Right lobe of liver (tissue), 6 donors: Measurements from ENCODE around the gene CDKN2B. TPM values are rescaled to one million over a fixed set of nuclear protein-coding genes. Genes with fewer than 3 reads are reported as not detected.
"Not testable (repeated sequence)": the region's sequence is repeated elsewhere in the genome, so short reads cannot be mapped to it uniquely, and the experiment has no call there.

Source experiments
- ATAC-seq, 4 donors: fragments of 200-7000 bp; cut with Tn5 transposase; one replicate each; pipeline ENCODE4 v1.9.1; 2020; ENCODE audit warnings: mild to moderate bottlenecking in 4 of 4, moderate library complexity in 4 of 4
- DNase-seq, 3 donors: peaks; one replicate each; pipeline ENCODE4 v3.0.0-alpha.2; 2020
- H3K27ac ChIP-seq, 3 donors: fragments of 200-600 bp; one replicate each; pipeline ENCODE4 v1.8.0; 2022
- H3K27me3 ChIP-seq, 2 donors: fragments of 200-600 bp; one replicate each; pipeline ENCODE4 v1.8.0; 2022
- H3K36me3 ChIP-seq, 4 donors: fragments of 200-600 bp; sonication (generic) in 1 of 4; one replicate each; pipeline versions ENCODE4 v1.5.1 to v1.8.0; 2017 to 2022; ENCODE audit warnings: control low read depth in 1 of 4
- H3K4me1 ChIP-seq, 4 donors: fragments of 200-600 bp; sonication (generic) in 1 of 4; one replicate each; pipeline versions ENCODE4 v1.5.1 to v1.8.0; 2017 to 2022; ENCODE audit warnings: control low read depth in 1 of 4
- H3K4me3 ChIP-seq, 3 donors: fragments of 200-600 bp; one replicate each; pipeline ENCODE4 v1.8.0; 2022
- H3K9me3 ChIP-seq, 4 donors: fragments of 200-600 bp; sonication (generic) in 1 of 4; one replicate each; pipeline versions ENCODE4 v1.5.1 to v1.8.0; 2017 to 2022; ENCODE audit warnings: control low read depth in 1 of 4
- POLR2A ChIP-seq: fragments of 450-650 bp; IDR thresholded peaks from one replicate; pipeline ENCODE4 v1.6.1; 2017; ENCODE audit warnings: antibody characterized with exemption, mild to moderate bottlenecking
- WGBS: methylation state at CpG from one replicate; pipeline ENCODE4 v1.1.6; 2018; ENCODE audit warnings: low coverage, low lambda C conversion rate; ENCODE audit not compliant: insufficient coverage; ENCODE audit errors: missing lambda C conversion rate; 5-methylcytosine and 5-hydroxymethylcytosine counted together
- intact Hi-C, 2 donors: fragments of 100-400 bp; cut with DNase I; formaldehyde crosslinking; loops; one replicate each; pipeline versions ENCODE4 v1.11.2 to v1.14.1; 2022
- long read RNA-seq: library from polyadenylated mRNA; unstranded; transcript quantifications from one replicate; pipeline ENCODE4 v2.0.0, GENCODE V29; 2019
- total RNA-seq, 6 experiments: library from RNA; depleted of rRNA in 2 of 6; stranded (reverse); fragments of >200 nt in 2 of 6; fragmentation: NEBNext Ultra II Directional in 3 of 6; extraction: Animal tissue kit (Norgen Biotek cat#: 25700) in 3 of 6; gene quantifications; one replicate each; pipeline versions ENCODE4 v1.1.0 to v1.2.4, GENCODE V29; 2016 to 2023
- TF ChIP-seq, protein P1 (sequence below), 4 donors: fragments of 200-600 bp in 3 of 4; fragments of 450-650 bp in 1 of 4; IDR thresholded peaks; one replicate each; pipeline versions ENCODE4 v1.5.1 to v1.8.0; 2016 to 2022; ENCODE audit warnings: antibody characterized with exemption in 4 of 4, mild to moderate bottlenecking in 2 of 4
- donor health status: DM: no; HTN: yes; CAD: no.
- donor health status: DM: no; HTN: no; CAD: no.
- donor health status: DM: no; HTN: no; CAD: no.
- donor health status: DM: no; HTN: yes; CAD: no.
- donor health status: DM: no; HTN: yes; CAD: no.

Gene CDKN2B
- total RNA-seq, result 1 to 10 TPM in 5 of 6 experiments, under 1 TPM in 1; 0.64 to 4.2 (median 1.8) TPM
- long read RNA-seq, partial matches to known transcripts, result 0 of 1 reads
- long read RNA-seq, other reads (novel, unspliced or antisense), result 0 of 1 reads

GRCh38 chr9:22008717-22009505 lies at the start of gene CDKN2B:
Gene CDKN2B (minus strand): TSS chr9:22009305. CDS start chr9:22008953, 352 bp downstream.
- Histone ChIP-seq H3K4me1 (no peaks in the 10 kb centered on the region), H3K4me3 (peak within 1 kb of the TSS; percentile 65 to 76 (median 75)), H3K27me3 (peaks cover 0 to 15% of the 10 kb centered on the region in 2 donors), H3K27ac (peak within 1 kb of the TSS; percentile 32 to 70 (median 47)), H3K36me3 (no peaks in the 10 kb centered on the region), H3K9me3 (no peaks in the 10 kb centered on the region)
- DNase-seq (peak; percentile 98), ATAC-seq (peak; percentile 96 to 98 (median 98))
- intact Hi-C loops, result no loop called here
- TF ChIP-seq, protein P1, sequence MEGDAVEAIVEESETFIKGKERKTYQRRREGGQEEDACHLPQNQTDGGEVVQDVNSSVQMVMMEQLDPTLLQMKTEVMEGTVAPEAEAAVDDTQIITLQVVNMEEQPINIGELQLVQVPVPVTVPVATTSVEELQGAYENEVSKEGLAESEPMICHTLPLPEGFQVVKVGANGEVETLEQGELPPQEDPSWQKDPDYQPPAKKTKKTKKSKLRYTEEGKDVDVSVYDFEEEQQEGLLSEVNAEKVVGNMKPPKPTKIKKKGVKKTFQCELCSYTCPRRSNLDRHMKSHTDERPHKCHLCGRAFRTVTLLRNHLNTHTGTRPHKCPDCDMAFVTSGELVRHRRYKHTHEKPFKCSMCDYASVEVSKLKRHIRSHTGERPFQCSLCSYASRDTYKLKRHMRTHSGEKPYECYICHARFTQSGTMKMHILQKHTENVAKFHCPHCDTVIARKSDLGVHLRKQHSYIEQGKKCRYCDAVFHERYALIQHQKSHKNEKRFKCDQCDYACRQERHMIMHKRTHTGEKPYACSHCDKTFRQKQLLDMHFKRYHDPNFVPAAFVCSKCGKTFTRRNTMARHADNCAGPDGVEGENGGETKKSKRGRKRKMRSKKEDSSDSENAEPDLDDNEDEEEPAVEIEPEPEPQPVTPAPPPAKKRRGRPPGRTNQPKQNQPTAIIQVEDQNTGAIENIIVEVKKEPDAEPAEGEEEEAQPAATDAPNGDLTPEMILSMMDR (IDR thresholded peaks at IDR 0.05), result peak; percentile 90 to 97 (median 96)
- peak; percentile 84 for TF ChIP-seq POLR2A
- WGBS, result 1% methylated on average over 34 of the region's 86 CpGs

DNA sequence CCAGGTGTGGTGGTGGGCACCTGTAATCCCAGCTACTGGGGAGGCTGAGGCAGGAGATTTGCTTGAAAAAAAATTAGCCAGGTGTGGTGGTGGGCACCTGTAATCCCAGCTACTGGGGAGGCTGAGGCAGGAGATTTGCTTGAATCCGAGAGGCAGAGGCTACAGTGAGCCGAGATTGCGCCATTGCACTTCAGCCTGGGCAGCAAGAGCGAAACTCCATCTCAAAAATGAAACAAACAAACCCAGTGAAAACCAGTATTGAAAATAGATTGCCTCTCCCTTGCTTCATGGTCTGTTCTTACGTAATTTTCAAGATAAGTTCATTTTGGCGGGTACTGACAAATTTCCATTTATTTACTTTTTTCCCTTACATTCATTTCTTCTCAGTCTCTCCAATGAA lies 48.9 kb upstream of the CDKN2B start:
- H3K27ac ChIP-seq, intact Hi-C loops, H3K4me3 ChIP-seq, DNase-seq, ATAC-seq, H3K36me3 ChIP-seq, H3K9me3 ChIP-seq, H3K4me1 ChIP-seq, H3K27me3 ChIP-seq: not testable (repeated sequence)
- WGBS, result 61% methylated on average over 5 of the region's 6 CpGs

GRCh38 chr9:22056402-22056801 lies 47.3 kb upstream of the CDKN2B start:
- intact Hi-C loops, result no loop called here
- 49% methylated on average over 3 of the region's 3 CpGs for WGBS

DNA sequence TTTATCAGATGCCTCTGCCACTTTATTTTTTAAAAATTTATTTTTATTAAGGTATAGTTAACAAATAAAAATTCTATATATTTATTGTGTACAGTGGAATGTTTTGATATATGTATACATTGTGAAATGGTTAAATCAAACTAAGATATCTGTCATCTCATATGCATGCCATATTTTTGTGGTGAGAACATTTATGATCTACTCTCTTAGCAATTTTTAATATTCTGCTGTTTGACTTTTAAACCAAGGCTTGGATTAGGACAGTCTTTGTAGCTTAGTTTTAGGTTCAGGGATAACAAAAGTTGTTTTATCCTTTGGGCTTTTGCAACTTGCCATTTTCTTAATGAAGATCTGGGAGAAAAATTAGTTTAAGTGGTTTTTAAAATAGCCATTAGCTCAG lies 46.0 kb upstream of the CDKN2B start:
- Histone ChIP-seq H3K4me1 (no peaks in the 10 kb centered on the region), H3K27me3 (no peaks in the 10 kb centered on the region), H3K27ac (no peak overlapping the region), H3K4me3 (no peak overlapping the region), H3K9me3 (no peaks in the 10 kb centered on the region), H3K36me3 (no peaks in the 10 kb centered on the region)
- no peak for DNase-seq
- TF ChIP-seq, protein P1 (IDR thresholded peaks at IDR 0.05), result no peak
- no peak for TF ChIP-seq POLR2A
- intact Hi-C loops, result no loop called here
- no peak for ATAC-seq

More at GRCh38 chr9:22056402-22056801, 47.3 kb upstream of the CDKN2B start:
- Histone ChIP-seq H3K9me3 (no peaks in the 10 kb centered on the region), H3K27ac (no peak overlapping the region), H3K4me1 (no peaks in the 10 kb centered on the region), H3K4me3 (no peak overlapping the region), H3K36me3 (no peaks in the 10 kb centered on the region), H3K27me3 (no peaks in the 10 kb centered on the region)
- no peak for TF ChIP-seq POLR2A
- TF ChIP-seq, protein P1 (IDR thresholded peaks at IDR 0.05), result no peak
- DNase-seq (no peak), ATAC-seq (no peak)

DNA sequence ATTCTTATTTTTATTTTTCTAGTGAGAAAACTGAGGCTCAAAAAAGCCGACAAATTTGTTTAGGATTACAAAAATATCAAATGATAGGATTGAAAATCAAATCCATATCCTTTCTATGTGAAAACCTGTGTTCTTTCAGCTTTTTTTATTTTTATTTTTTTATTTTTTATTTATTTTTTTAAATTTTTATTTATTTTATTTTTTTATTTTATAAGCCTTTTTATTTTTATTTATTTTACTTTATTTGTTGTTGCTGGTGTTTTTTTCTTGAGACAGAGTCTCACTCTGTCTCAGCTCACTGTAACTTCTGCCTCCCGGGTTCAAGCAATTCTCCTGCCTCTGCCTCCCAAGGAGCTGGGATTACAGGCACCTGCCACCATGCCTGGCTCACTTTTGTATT lies 45.4 kb upstream of the CDKN2B start:
- H3K4me3 ChIP-seq, result no peak overlapping the region
- no peaks in the 10 kb centered on the region for H3K36me3 ChIP-seq
- ATAC-seq, result no peak
- no peaks in the 10 kb centered on the region for H3K27me3 ChIP-seq
- 91% methylated on average over 2 of the region's 2 CpGs for WGBS
- no peaks in the 10 kb centered on the region for H3K4me1 ChIP-seq
- no peaks in the 10 kb centered on the region for H3K9me3 ChIP-seq
- DNase-seq, result no peak
- no peak for TF ChIP-seq POLR2A
- TF ChIP-seq, protein P1 (IDR thresholded peaks at IDR 0.05), result no peak
- intact Hi-C loops, result no loop called here
- H3K27ac ChIP-seq, result no peak overlapping the region
